GM19025 (cell line): ENCODE data around the gene KCNH8.
"Not testable (repeated sequence)": the region's sequence is repeated elsewhere in the genome, so short reads cannot be mapped to it uniquely, and the experiment has no call there.

Source experiments
- ATAC-seq: cut with Tn5 transposase; IDR thresholded peaks from one replicate; pipeline ENCODE4 v1.9.1; 2021; ENCODE audit warnings: mild to moderate bottlenecking, low read depth, moderate library complexity; ENCODE audit not compliant: unreplicated experiment

KCNH8 gene

GRCh38 chr3:19147905-19148767, at the start of gene KCNH8:
TSS of gene KCNH8 (plus strand) at chr3:19148510. CDS start at chr3:19148720, 210 bp downstream.
- no peak for ATAC-seq

GRCh38 chr3:19102654-19103290, 45.5 kb upstream of the KCNH8 start:
- not testable (repeated sequence) for ATAC-seq

GRCh38 chr3:19103510-19103909, 44.8 kb upstream of the KCNH8 start:
- no peak for ATAC-seq

- ATAC-seq = no peak
These were observed 43.9 kb upstream of the KCNH8 start for GRCh38 chr3:19104459-19104858.

GRCh38 chr3:19105826-19106225, 42.5 kb upstream of the KCNH8 start:
- ATAC-seq = no peak

GRCh38 chr3:19106307-19106706, 42.0 kb upstream of the KCNH8 start:
- ATAC-seq = no peak

- no peak for ATAC-seq
These were observed 40.6 kb upstream of the KCNH8 start for GRCh38 chr3:19107719-19108118.

GRCh38 chr3:19110335-19110895, 37.9 kb upstream of the KCNH8 start:
- ATAC-seq = no peak

- no peak for ATAC-seq
These were observed 33.8 kb upstream of the KCNH8 start for GRCh38 chr3:19114461-19114860.

- no peak for ATAC-seq
These were observed 32.1 kb upstream of the KCNH8 start for GRCh38 chr3:19116239-19116638.

- no peak for ATAC-seq
These were observed 23.6 kb upstream of the KCNH8 start for GRCh38 chr3:19124752-19125151.

- ATAC-seq = no peak
These were observed 8.4 kb upstream of the KCNH8 start for GRCh38 chr3:19139863-19140262.

- ATAC-seq = peak; percentile 79
These were observed 1.3 kb upstream of the KCNH8 start for GRCh38 chr3:19146685-19147650.

- ATAC-seq = no peak
These were observed 420 bp downstream of the KCNH8 start for GRCh38 chr3:19148768-19149091.

GRCh38 chr3:19149368-19149767, 1.1 kb downstream of the KCNH8 start:
- no peak for ATAC-seq

GRCh38 chr3:19151171-19151570, 2.9 kb downstream of the KCNH8 start:
- ATAC-seq = no peak

- no peak for ATAC-seq
These were observed 6.5 kb downstream of the KCNH8 start for GRCh38 chr3:19154693-19155250.

GRCh38 chr3:19155375-19155774, 7.1 kb downstream of the KCNH8 start:
- no peak for ATAC-seq

- no peak for ATAC-seq
These were observed 11.8 kb downstream of the KCNH8 start for GRCh38 chr3:19159966-19160635.

- no peak for ATAC-seq
These were observed 17.3 kb downstream of the KCNH8 start for GRCh38 chr3:19165654-19166053.
